ENCODE results near the gene ATG3. TPM values are rescaled to one million over a fixed set of nuclear protein-coding genes. Genes with fewer than 3 reads are reported as not detected.

ATG3 gene
- total RNA-seq, 1 experiment from 2014 or later: 54.6 TPM

GRCh38 chr3:112585782-112586181, 24.0 kb upstream of the ATG3 start:
- H3K27ac Mint-ChIP-seq (ENCODE audit: unreplicated experiment): no peak overlapping the region
- no peaks in the 10 kb centered on the region for H3K27me3 Mint-ChIP-seq (ENCODE audit: unreplicated experiment)
- DNase-seq: no peak
- intact Hi-C loops (cut with micrococcal nuclease; ENCODE audit: unreplicated experiment): loop anchor here (10.0 kb wide), 1 partner anchor 119 kb away; no protein-coding TSS in a partner anchor
- H3K4me1 Mint-ChIP-seq (ENCODE audit: low read depth, unreplicated experiment): no peaks in the 10 kb centered on the region
- TF ChIP-seq CTCF (IDR thresholded peaks at IDR 0.05; ENCODE audit: unreplicated experiment): no peak
- H3K36me3 Mint-ChIP-seq (ENCODE audit: insufficient read depth, unreplicated experiment): no peaks in the 10 kb centered on the region
- no TSS peak for BruUV-seq (replicated peaks)
- no peak overlapping the region for H3K4me3 Mint-ChIP-seq (ENCODE audit: low read depth, unreplicated experiment)
- CTCF ChIA-PET: no interaction called here
- H3K9me3 Mint-ChIP-seq (ENCODE audit: low read depth, unreplicated experiment): no peaks in the 10 kb centered on the region

GRCh38 chr3:112583105-112583504, 21.3 kb upstream of the ATG3 start:
- Mint-ChIP-seq H3K27me3 (ENCODE audit: unreplicated experiment) (no peaks in the 10 kb centered on the region), H3K9me3 (ENCODE audit: low read depth, unreplicated experiment) (no peaks in the 10 kb centered on the region), H3K27ac (ENCODE audit: unreplicated experiment) (no peak overlapping the region), H3K4me3 (ENCODE audit: low read depth, unreplicated experiment) (no peak overlapping the region), H3K4me1 (ENCODE audit: low read depth, unreplicated experiment) (no peaks in the 10 kb centered on the region), H3K36me3 (ENCODE audit: insufficient read depth, unreplicated experiment) (no peaks in the 10 kb centered on the region)
- no TSS peak for BruUV-seq (replicated peaks)
- intact Hi-C loops (cut with micrococcal nuclease; ENCODE audit: unreplicated experiment): loop anchor here (2.0 to 10.0 kb wide), 4 partner anchors 60 to 229 kb away; no protein-coding TSS in a partner anchor
- no peak for DNase-seq
- no peak for TF ChIP-seq CTCF (IDR thresholded peaks at IDR 0.05; ENCODE audit: unreplicated experiment)
- CTCF ChIA-PET: interaction anchor here (0.7 kb wide), 1 partner anchor 10 kb away, joined by 3 read pairs; no protein-coding TSS in a partner anchor

GRCh38 chr3:112582244-112582874, 20.6 kb upstream of the ATG3 start:
- BruUV-seq (replicated peaks): no TSS peak

GRCh38 chr3:112579697-112580096, 17.9 kb upstream of the ATG3 start:
- H3K4me1 Mint-ChIP-seq (ENCODE audit: low read depth, unreplicated experiment): no peaks in the 10 kb centered on the region
- no TSS peak for BruUV-seq (replicated peaks)
- H3K27ac Mint-ChIP-seq (ENCODE audit: unreplicated experiment): no peak overlapping the region
- no peak overlapping the region for H3K4me3 Mint-ChIP-seq (ENCODE audit: low read depth, unreplicated experiment)
- no peak for DNase-seq
- H3K9me3 Mint-ChIP-seq (ENCODE audit: low read depth, unreplicated experiment): no peaks in the 10 kb centered on the region
- no peak for TF ChIP-seq CTCF (IDR thresholded peaks at IDR 0.05; ENCODE audit: unreplicated experiment)
- intact Hi-C loops (cut with micrococcal nuclease; ENCODE audit: unreplicated experiment): loop anchor here (5.0 to 10.0 kb wide), 3 partner anchors 125 to 233 kb away; no protein-coding TSS in a partner anchor
- no peaks in the 10 kb centered on the region for H3K36me3 Mint-ChIP-seq (ENCODE audit: insufficient read depth, unreplicated experiment)
- CTCF ChIA-PET: interaction anchor here (1.0 kb wide), 1 partner anchor 11 kb away, joined by 3 read pairs; no protein-coding TSS in a partner anchor
- H3K27me3 Mint-ChIP-seq (ENCODE audit: unreplicated experiment): no peaks in the 10 kb centered on the region

More at GRCh38 chr3:112582244-112582874, 20.6 kb upstream of the ATG3 start:
- intact Hi-C loops (cut with micrococcal nuclease; ENCODE audit: unreplicated experiment): loop anchor here (1.0 to 10.0 kb wide), 5 partner anchors 60 to 397 kb away; no protein-coding TSS in a partner anchor
- Mint-ChIP-seq H3K27me3 (ENCODE audit: unreplicated experiment) (no peaks in the 10 kb centered on the region), H3K4me3 (ENCODE audit: low read depth, unreplicated experiment) (no peak overlapping the region), H3K9me3 (ENCODE audit: low read depth, unreplicated experiment) (no peaks in the 10 kb centered on the region), H3K27ac (ENCODE audit: unreplicated experiment) (no peak overlapping the region), H3K4me1 (ENCODE audit: low read depth, unreplicated experiment) (no peaks in the 10 kb centered on the region), H3K36me3 (ENCODE audit: insufficient read depth, unreplicated experiment) (no peaks in the 10 kb centered on the region)
- DNase-seq: peak; percentile 40
- TF ChIP-seq CTCF (IDR thresholded peaks at IDR 0.05; ENCODE audit: unreplicated experiment): peak; percentile 20
- CTCF ChIA-PET: interaction anchor here (0.6 to 0.9 kb wide), 3 partner anchors 9 to 59 kb away, joined by 3 to 4 read pairs (median 3); partner anchors contain the start of gene CCDC80
